SK-N-SH (cell line): Measurements from ENCODE around the gene ATP2C1.

Experiments used
- EZH2phosphoT487 ChIP-seq: fragments of 200-600 bp; sonication (generic); IDR thresholded peaks from 2 replicates; pipeline ENCODE4 v1.6.1; 2017; ENCODE audit warnings: low read depth, mixed run types, mild to moderate bottlenecking, antibody characterized with exemption, moderate library complexity, borderline replicate concordance
- FOXM1 ChIP-seq: IDR thresholded peaks from 2 replicates; pipeline ENCODE4 v1.4.0; 2012; ENCODE audit warnings: low read depth, mild to moderate bottlenecking
- GABPA ChIP-seq: IDR thresholded peaks from 2 replicates; pipeline ENCODE4 v1.4.0; 2012; ENCODE audit warnings: low read depth, mild to moderate bottlenecking
- MXI1 ChIP-seq: IDR thresholded peaks from 2 replicates; pipeline ENCODE4 v1.6.1; 2012; ENCODE audit warnings: mild to moderate bottlenecking, low read depth, low read length, improper control_type of control experiment
- RAD21 ChIP-seq: IDR thresholded peaks from 2 replicates; pipeline ENCODE4 v1.6.1; 2012; ENCODE audit warnings: mild to moderate bottlenecking, low read length
- TF ChIP-seq, protein P1 (sequence below): fragments of 200-600 bp; sonication (generic); IDR thresholded peaks from 2 replicates; pipeline ENCODE4 v1.6.1; 2017; ENCODE audit warnings: antibody characterized with exemption, mild to moderate bottlenecking, moderate library complexity

DNA sequence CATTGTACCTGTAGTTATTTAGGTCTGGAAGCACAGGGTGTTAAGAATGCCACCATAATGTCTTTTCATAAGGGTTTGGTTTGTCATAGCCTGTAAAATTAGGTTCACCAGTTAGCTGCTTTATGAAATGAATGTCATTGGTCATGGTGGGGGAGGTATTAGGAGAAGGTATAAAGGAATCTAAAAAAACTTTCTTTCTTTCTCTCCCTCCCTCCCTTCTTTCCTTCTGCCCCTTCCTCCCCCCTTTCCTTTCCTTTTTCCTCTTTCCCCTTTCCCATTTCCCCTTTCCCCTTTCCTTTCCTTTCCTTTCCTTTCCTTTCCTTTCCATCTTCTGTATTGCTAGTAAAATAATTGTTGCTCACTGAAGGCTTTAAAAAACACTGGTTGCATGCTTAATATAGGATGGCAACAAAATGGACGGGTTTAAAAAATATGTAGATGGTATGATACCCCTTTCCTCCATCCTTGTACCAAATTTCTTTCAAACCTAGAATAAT, 9.6 kb downstream of the ATP2C1 start:
- no peak for TF ChIP-seq RAD21
- TF ChIP-seq, protein P1, sequence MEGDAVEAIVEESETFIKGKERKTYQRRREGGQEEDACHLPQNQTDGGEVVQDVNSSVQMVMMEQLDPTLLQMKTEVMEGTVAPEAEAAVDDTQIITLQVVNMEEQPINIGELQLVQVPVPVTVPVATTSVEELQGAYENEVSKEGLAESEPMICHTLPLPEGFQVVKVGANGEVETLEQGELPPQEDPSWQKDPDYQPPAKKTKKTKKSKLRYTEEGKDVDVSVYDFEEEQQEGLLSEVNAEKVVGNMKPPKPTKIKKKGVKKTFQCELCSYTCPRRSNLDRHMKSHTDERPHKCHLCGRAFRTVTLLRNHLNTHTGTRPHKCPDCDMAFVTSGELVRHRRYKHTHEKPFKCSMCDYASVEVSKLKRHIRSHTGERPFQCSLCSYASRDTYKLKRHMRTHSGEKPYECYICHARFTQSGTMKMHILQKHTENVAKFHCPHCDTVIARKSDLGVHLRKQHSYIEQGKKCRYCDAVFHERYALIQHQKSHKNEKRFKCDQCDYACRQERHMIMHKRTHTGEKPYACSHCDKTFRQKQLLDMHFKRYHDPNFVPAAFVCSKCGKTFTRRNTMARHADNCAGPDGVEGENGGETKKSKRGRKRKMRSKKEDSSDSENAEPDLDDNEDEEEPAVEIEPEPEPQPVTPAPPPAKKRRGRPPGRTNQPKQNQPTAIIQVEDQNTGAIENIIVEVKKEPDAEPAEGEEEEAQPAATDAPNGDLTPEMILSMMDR = no peak
- no peak for TF ChIP-seq MXI1
- no peak for TF ChIP-seq GABPA
- no peak for TF ChIP-seq FOXM1
- TF ChIP-seq EZH2phosphoT487 = no peak
